WERI-Rb-1 (cell line): ENCODE measurements around the gene MACROD2.
A peak's percentile ranks its signal among the peaks of the same experiment; 100 is the strongest.

Experiments
- DNase-seq: peaks from one replicate; pipeline ENCODE4 v3.0.0-alpha.2; 2020
- H3K27ac ChIP-seq: fragments of 250-450 bp; sonication (Bioruptor Pico); 2 replicates; pipeline ENCODE4 v1.5.1; 2020; ENCODE audit warnings: mild to moderate bottlenecking, moderate library complexity
- H3K27me3 ChIP-seq: fragments of 250-450 bp; sonication (Bioruptor Pico); 2 replicates; pipeline ENCODE4 v1.5.1; 2021; ENCODE audit warnings: mild to moderate bottlenecking, low read depth, moderate library complexity; ENCODE audit not compliant: insufficient read depth, severe bottlenecking
- H3K36me3 ChIP-seq: fragments of 250-450 bp; sonication (Bioruptor Pico); 2 replicates; pipeline ENCODE4 v1.5.1; 2020; ENCODE audit warnings: mild to moderate bottlenecking, moderate library complexity
- H3K4me3 ChIP-seq: 2 replicates; pipeline ENCODE4 v1.5.1; 2011; ENCODE audit warnings: low read depth, mild to moderate bottlenecking, control low read depth, low read length
- H3K9me3 ChIP-seq: fragments of 250-450 bp; sonication (Bioruptor Pico); 2 replicates; pipeline ENCODE4 v1.5.1; 2021; ENCODE audit warnings: mild to moderate bottlenecking, moderate library complexity; ENCODE audit not compliant: severe bottlenecking
- CTCF ChIP-seq: IDR thresholded peaks from 2 replicates; pipeline ENCODE4 v1.5.1; 2011; ENCODE audit warnings: low read depth, mild to moderate bottlenecking, control low read depth, inconsistent platforms, low read length

The MACROD2 gene

GRCh38 chr20:15645816-15646215, 1650.5 kb downstream of the MACROD2 start:
- Histone ChIP-seq H3K27me3 (no peaks in the 10 kb centered on the region), H3K27ac (no peak overlapping the region), H3K36me3 (no peaks in the 10 kb centered on the region), H3K9me3 (no peaks in the 10 kb centered on the region), H3K4me3 (no peak overlapping the region)
- no peak for TF ChIP-seq CTCF
- no peak for DNase-seq

- TF ChIP-seq CTCF = no peak
- Histone ChIP-seq H3K4me3 (no peak overlapping the region), H3K36me3 (no peaks in the 10 kb centered on the region), H3K27me3 (no peaks in the 10 kb centered on the region), H3K27ac (no peak overlapping the region), H3K9me3 (no peaks in the 10 kb centered on the region)
- DNase-seq = no peak
Observed at GRCh38 chr20:15653396-15654207, 1658.3 kb downstream of the MACROD2 start.

DNA sequence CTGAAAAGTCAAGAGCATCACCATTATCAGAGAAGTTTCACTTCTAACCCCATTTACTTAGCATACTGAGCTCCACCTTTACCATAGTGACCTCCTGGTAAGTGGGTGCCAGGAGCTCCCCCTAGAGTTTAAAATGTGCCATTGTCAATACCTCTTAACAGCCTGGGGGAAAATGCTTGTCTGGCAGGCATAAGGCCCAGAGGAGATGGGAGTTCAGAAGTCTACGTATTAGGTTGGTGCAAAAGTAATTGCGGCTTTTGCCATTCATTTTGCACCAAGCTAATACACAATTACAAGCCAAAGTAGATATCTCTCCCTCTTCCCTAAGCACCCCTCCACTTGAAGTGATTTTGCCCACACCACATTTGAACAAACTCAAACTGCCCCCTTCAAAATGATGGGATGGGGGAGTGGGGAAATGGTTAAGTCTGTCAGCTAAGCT, 1658.9 kb downstream of the MACROD2 start:
- Histone ChIP-seq H3K9me3 (no peaks in the 10 kb centered on the region), H3K27me3 (no peaks in the 10 kb centered on the region), H3K4me3 (no peak overlapping the region), H3K36me3 (no peaks in the 10 kb centered on the region), H3K27ac (no peak overlapping the region)
- peak; percentile 72 for TF ChIP-seq CTCF
- DNase-seq = peak; percentile 67

GRCh38 chr20:15655295-15655874, 1660.1 kb downstream of the MACROD2 start:
- DNase-seq = no peak
- Histone ChIP-seq H3K4me3 (no peak overlapping the region), H3K27ac (no peak overlapping the region), H3K27me3 (no peaks in the 10 kb centered on the region), H3K9me3 (no peaks in the 10 kb centered on the region), H3K36me3 (no peaks in the 10 kb centered on the region)
- TF ChIP-seq CTCF = no peak

- Histone ChIP-seq H3K4me3 (no peak overlapping the region), H3K27ac (no peak overlapping the region), H3K9me3 (no peaks in the 10 kb centered on the region)
Observed at GRCh38 chr20:15656124-15656523, 1660.8 kb downstream of the MACROD2 start.

More at GRCh38 chr20:15656124-15656523, 1660.8 kb downstream of the MACROD2 start:
- TF ChIP-seq CTCF = no peak
- Histone ChIP-seq H3K27me3 (no peaks in the 10 kb centered on the region), H3K36me3 (no peaks in the 10 kb centered on the region)
- DNase-seq = no peak
